Keratinocyte (primary cell): ENCODE results near the gene HS6ST3. TPM values are rescaled to one million over a fixed set of nuclear protein-coding genes. Genes with fewer than 3 reads are reported as not detected.

Source experiments
- DNase-seq: peaks from one replicate; pipeline ENCODE4 v3.0.0-alpha.2; 2011; ENCODE audit warnings: low read depth, missing footprints, low spot score
- FAIRE-seq: peaks from 2 replicates; lab custom pipeline; 2011; peaks lifted over from hg19 to GRCh38; lab: Jason Lieb, UNC
- H2AFZ ChIP-seq: 2 replicates; pipeline ENCODE4 v1.6.0; 2012; ENCODE audit warnings: low read length, control low read depth, inconsistent platforms; ENCODE audit not compliant: control insufficient read depth
- H3K27ac ChIP-seq: 2 replicates; pipeline ENCODE4 v1.5.1; 2011; ENCODE audit warnings: low read length; ENCODE audit not compliant: control insufficient read depth, insufficient read depth
- H3K27me3 ChIP-seq: 3 replicates; pipeline ENCODE4 v1.6.0; 2011; ENCODE audit warnings: low read length; ENCODE audit not compliant: control insufficient read depth, insufficient read depth; ENCODE audit errors: extremely low read depth
- H3K36me3 ChIP-seq, 2 experiments: 2 replicates in 1 of 2; 3 replicates in 1 of 2; pipeline ENCODE4 v1.5.1; 2011; ENCODE audit warnings: low read length in 2 of 2, mild to moderate bottlenecking in 1 of 2; ENCODE audit not compliant: control insufficient read depth in 2 of 2, insufficient read depth in 2 of 2; ENCODE audit errors: extremely low read depth in 1 of 2
- H3K4me1 ChIP-seq: 3 replicates; pipeline ENCODE4 v1.5.1; 2011; ENCODE audit warnings: low read length; ENCODE audit not compliant: control insufficient read depth, insufficient read depth; ENCODE audit errors: extremely low read depth
- H3K4me2 ChIP-seq: 3 replicates; pipeline ENCODE4 v1.6.0; 2011; ENCODE audit warnings: low read depth, low read length; ENCODE audit not compliant: control insufficient read depth, insufficient read depth; ENCODE audit errors: extremely low read depth
- H3K4me3 ChIP-seq, 3 experiments: fragments of 200-600 bp in 1 of 3; sonication (generic) in 1 of 3; 2 replicates in 2 of 3; 3 replicates in 1 of 3; pipeline ENCODE4 v1.5.1; 2011 to 2016; ENCODE audit warnings: low read length in 3 of 3, mild to moderate bottlenecking in 3 of 3, control low read depth in 2 of 3, inconsistent platforms in 1 of 3, low read depth in 1 of 3, mixed read lengths in 1 of 3, mixed run types in 1 of 3, moderate library complexity in 1 of 3; ENCODE audit not compliant: control insufficient read depth in 2 of 3, insufficient read depth in 2 of 3; ENCODE audit errors: extremely low read depth in 1 of 3
- H3K79me2 ChIP-seq: 2 replicates; pipeline ENCODE4 v1.6.0; 2012; ENCODE audit warnings: low read length; ENCODE audit not compliant: control insufficient read depth, insufficient read depth
- H3K9ac ChIP-seq: 3 replicates; pipeline ENCODE4 v1.6.0; 2011; ENCODE audit warnings: low read length; ENCODE audit not compliant: control insufficient read depth, insufficient read depth; ENCODE audit errors: extremely low read depth
- H3K9me1 ChIP-seq: 3 replicates; pipeline ENCODE4 v1.6.0; 2011; ENCODE audit warnings: low read length; ENCODE audit not compliant: control insufficient read depth, insufficient read depth; ENCODE audit errors: extremely low read depth
- H3K9me3 ChIP-seq: 2 replicates; pipeline ENCODE4 v1.5.1; 2012; ENCODE audit warnings: low read depth, low read length; ENCODE audit not compliant: control insufficient read depth
- H4K20me1 ChIP-seq: 3 replicates; pipeline ENCODE4 v1.6.0; 2011; ENCODE audit warnings: low read length; ENCODE audit not compliant: control insufficient read depth, insufficient read depth; ENCODE audit errors: extremely low read depth
- CTCF ChIP-seq, 3 experiments: IDR thresholded peaks in 1 of 3; conservative IDR thresholded peaks in 1 of 3; optimal IDR thresholded peaks in 1 of 3; 2 replicates in 2 of 3; 3 replicates in 1 of 3; pipeline versions ENCODE3 to v1.5.1; 2011; ENCODE audit warnings: low read length in 3 of 3, mild to moderate bottlenecking in 3 of 3, moderate library complexity in 2 of 3, control low read depth in 1 of 3, inconsistent platforms in 1 of 3; ENCODE audit not compliant: insufficient read depth in 2 of 3; ENCODE audit errors: extremely low read depth in 1 of 3
- EZH2 ChIP-seq: IDR thresholded peaks from one replicate; pipeline ENCODE4 v1.6.1; 2012; ENCODE audit warnings: inconsistent platforms, mild to moderate bottlenecking, low read length, moderate library complexity
- dilution Hi-C: fragments of 300-500 bp; cut with MboI; formaldehyde crosslinking; loops from one replicate; pipeline ENCODE4 v1.7.0; 2020; ENCODE audit warnings: low sequenced_read_pairs; ENCODE audit not compliant: extremely low pct_ligation_motif_present
- polyA plus RNA-seq, 5 experiments: library from polyadenylated mRNA; depleted of rRNA in 3 of 5; stranded (reverse) in 3 of 5; stranded (forward) in 1 of 5; unstranded in 1 of 5; fragments of >200 nt; gene quantifications; 1 replicate in 1 of 5; 2 replicates in 3 of 5; 3 replicates in 1 of 5; pipeline versions ENCODE4 v1.2.1 to v1.2.3, GENCODE V29; 2011 to 2012; ENCODE audit warnings: missing spikeins in 2 of 5, low read depth in 1 of 5, low replicate concordance in 1 of 5

HS6ST3 gene
- polyA plus RNA-seq, 1 donor (not counting 4 experiments of a cell fraction or from before 2014, with no cell fraction given): 0.03 TPM

GRCh38 chr13:96285729-96286128, 195.8 kb downstream of the HS6ST3 start:
- Histone ChIP-seq H3K4me1 (no peaks in the 10 kb centered on the region), H3K9me1 (no peaks in the 10 kb centered on the region), H3K79me2 (no peaks in the 10 kb centered on the region), H3K4me3 (no peak overlapping the region), H3K4me2 (no peak overlapping the region), H3K9ac (no peak overlapping the region), H3K36me3 (no peaks in the 10 kb centered on the region), H3K27me3 (no peaks in the 10 kb centered on the region), H3K9me3 (no peaks in the 10 kb centered on the region), H4K20me1 (no peaks in the 10 kb centered on the region), H3K27ac (no peak overlapping the region), H2AFZ (no peak overlapping the region)
- TF ChIP-seq CTCF (optimal IDR thresholded peaks at IDR 0.05 in 1 of 3, IDR thresholded peaks at IDR 0.05 in 1 of 3, conservative IDR thresholded peaks at IDR 0.05 in 1 of 3; ENCODE audit: extremely low read depth in 1 of 3, insufficient read depth in 2 of 3, low read length in 3 of 3): no peak
- no peak for TF ChIP-seq EZH2
- FAIRE-seq (no peak), DNase-seq (no peak)
- dilution Hi-C loops: no loop called here

- no peaks in the 10 kb centered on the region for H3K4me1 ChIP-seq
- no peaks in the 10 kb centered on the region for H3K36me3 ChIP-seq
- H3K79me2 ChIP-seq: no peaks in the 10 kb centered on the region
- dilution Hi-C loops: no loop called here
- no peak overlapping the region for H3K27ac ChIP-seq
- no peaks in the 10 kb centered on the region for H3K9me3 ChIP-seq
- no peak for TF ChIP-seq EZH2
- TF ChIP-seq CTCF (optimal IDR thresholded peaks at IDR 0.05 in 1 of 3, IDR thresholded peaks at IDR 0.05 in 1 of 3, conservative IDR thresholded peaks at IDR 0.05 in 1 of 3; ENCODE audit: extremely low read depth in 1 of 3, insufficient read depth in 2 of 3, low read length in 3 of 3): no peak
- H3K9ac ChIP-seq: no peak overlapping the region
- H4K20me1 ChIP-seq: no peaks in the 10 kb centered on the region
- H3K4me3 ChIP-seq: no peak overlapping the region
- DNase-seq (no peak), FAIRE-seq (no peak)
- H2AFZ ChIP-seq: no peak overlapping the region
- no peaks in the 10 kb centered on the region for H3K9me1 ChIP-seq
- no peak overlapping the region for H3K4me2 ChIP-seq
- H3K27me3 ChIP-seq: no peaks in the 10 kb centered on the region
Observed at GRCh38 chr13:96294930-96295881, 205.3 kb downstream of the HS6ST3 start.
